T-helper 22 cell (primary cell): Measurements from ENCODE around the gene ADAMTSL3.
"Not testable (repeated sequence)": the region's sequence is repeated elsewhere in the genome, so short reads cannot be mapped to it uniquely, and the experiment has no call there.

ENCODE experiments used
- DNase-seq: peaks from one replicate; pipeline ENCODE4 v3.0.0-alpha.2; 2020; ENCODE audit warnings: low read depth

Gene ADAMTSL3

GRCh38 chr15:83919319-83919830 is 265.5 kb downstream of the ADAMTSL3 start:
- DNase-seq: no peak

- no peak for DNase-seq
Measured at GRCh38 chr15:83919978-83920510, 266.1 kb downstream of the ADAMTSL3 start.

GRCh38 chr15:83922649-83923294 is 268.8 kb downstream of the ADAMTSL3 start:
- DNase-seq: no peak

- no peak for DNase-seq
Measured at GRCh38 chr15:83926116-83926515, 272.2 kb downstream of the ADAMTSL3 start.

- DNase-seq: no peak
Measured at GRCh38 chr15:83927704-83928391, 273.9 kb downstream of the ADAMTSL3 start.

- no peak for DNase-seq
Measured at GRCh38 chr15:83928392-83928734, 274.4 kb downstream of the ADAMTSL3 start.

GRCh38 chr15:83928878-83929418 is 275.0 kb downstream of the ADAMTSL3 start:
- DNase-seq: no peak

- DNase-seq: no peak
Measured at GRCh38 chr15:83929619-83930018, 275.7 kb downstream of the ADAMTSL3 start.

- DNase-seq: no peak
Measured at GRCh38 chr15:83930392-83931212, 276.7 kb downstream of the ADAMTSL3 start.

GRCh38 chr15:83935774-83936173 is 281.9 kb downstream of the ADAMTSL3 start:
- DNase-seq: no peak

- no peak for DNase-seq
Measured at GRCh38 chr15:83940136-83940535, 286.2 kb downstream of the ADAMTSL3 start.

GRCh38 chr15:83943043-83943442 is 289.1 kb downstream of the ADAMTSL3 start:
- no peak for DNase-seq

GRCh38 chr15:83943849-83944404 is 290.0 kb downstream of the ADAMTSL3 start:
- no peak for DNase-seq

- DNase-seq: no peak
Measured at GRCh38 chr15:83947156-83947555, 293.2 kb downstream of the ADAMTSL3 start.

GRCh38 chr15:83954506-83954905 is 300.6 kb downstream of the ADAMTSL3 start:
- no peak for DNase-seq

- DNase-seq: no peak
Measured at GRCh38 chr15:83955806-83956265, 301.9 kb downstream of the ADAMTSL3 start.

- no peak for DNase-seq
Measured at GRCh38 chr15:83956887-83957286, 303.0 kb downstream of the ADAMTSL3 start.

- no peak for DNase-seq
Measured at GRCh38 chr15:83959477-83959876, 305.6 kb downstream of the ADAMTSL3 start.

GRCh38 chr15:83960192-83960829 is 306.4 kb downstream of the ADAMTSL3 start:
- DNase-seq: no peak

- DNase-seq: no peak
Measured at GRCh38 chr15:83961311-83961710, 307.4 kb downstream of the ADAMTSL3 start.

GRCh38 chr15:83964967-83965366 is 311.0 kb downstream of the ADAMTSL3 start:
- DNase-seq: not testable (repeated sequence)
